HG03342 (cell line): ENCODE data around the gene CDK13.

Experiments used
- ATAC-seq: cut with Tn5 transposase; IDR thresholded peaks from one replicate; pipeline ENCODE4 v1.9.1; 2021; ENCODE audit warnings: mild to moderate bottlenecking, moderate library complexity; ENCODE audit not compliant: unreplicated experiment

Gene CDK13

GRCh38 chr7:40008223-40008815 lies 58.3 kb downstream of the CDK13 start:
- ATAC-seq: no peak

- ATAC-seq: no peak
Measured at GRCh38 chr7:40009301-40009700, 59.2 kb downstream of the CDK13 start.

- no peak for ATAC-seq
Measured at GRCh38 chr7:40014376-40014775, 64.3 kb downstream of the CDK13 start.

- ATAC-seq: peak; percentile 90
Measured at GRCh38 chr7:40015790-40016296, 65.8 kb downstream of the CDK13 start.

- no peak for ATAC-seq
Measured at GRCh38 chr7:40019558-40019957, 69.5 kb downstream of the CDK13 start.

- ATAC-seq: no peak
Measured at GRCh38 chr7:40024048-40024447, 74.0 kb downstream of the CDK13 start.

- ATAC-seq: no peak
Measured at GRCh38 chr7:40024841-40025240, 74.8 kb downstream of the CDK13 start.

GRCh38 chr7:40027545-40027944 lies 77.5 kb downstream of the CDK13 start:
- no peak for ATAC-seq

- no peak for ATAC-seq
Measured at GRCh38 chr7:40033826-40034225, 83.8 kb downstream of the CDK13 start.

- ATAC-seq: no peak
Measured at GRCh38 chr7:40041456-40041855, 91.4 kb downstream of the CDK13 start.

- ATAC-seq: no peak
Measured at GRCh38 chr7:40043164-40043563, 93.1 kb downstream of the CDK13 start.

GRCh38 chr7:40047661-40048060 lies 97.6 kb downstream of the CDK13 start:
- no peak for ATAC-seq

- ATAC-seq: no peak
Measured at GRCh38 chr7:40057292-40057691, 107.2 kb downstream of the CDK13 start.

GRCh38 chr7:40058026-40058425 lies 108.0 kb downstream of the CDK13 start:
- no peak for ATAC-seq

- no peak for ATAC-seq
Measured at GRCh38 chr7:40058636-40059035, 108.6 kb downstream of the CDK13 start.

GRCh38 chr7:40059057-40059456 lies 109.0 kb downstream of the CDK13 start:
- ATAC-seq: no peak

- peak; percentile 57 for ATAC-seq
Measured at GRCh38 chr7:40072268-40072667, 122.2 kb downstream of the CDK13 start.

GRCh38 chr7:40073239-40073638 lies 123.2 kb downstream of the CDK13 start:
- no peak for ATAC-seq

- ATAC-seq: no peak
Measured at GRCh38 chr7:40077849-40078248, 127.8 kb downstream of the CDK13 start.

- ATAC-seq: no peak
Measured at GRCh38 chr7:40092182-40092581, 142.1 kb downstream of the CDK13 start.

- ATAC-seq: no peak
Measured at GRCh38 chr7:40093631-40094350, 143.7 kb downstream of the CDK13 start.

GRCh38 chr7:40095230-40095629 lies 145.2 kb downstream of the CDK13 start:
- no peak for ATAC-seq
